ENCODE measurements around the gene MRPL30. TPM values are rescaled to one million over a fixed set of nuclear protein-coding genes. Genes with fewer than 3 reads are reported as not detected.

Gene MRPL30
- total and polyA plus RNA-seq, 7 donors, result 20.3 to 44.7 (median 36.3) TPM

- WGBS, 3 donors, result 0 to 1% (median 1%) methylated on average over 19 to 21 of the region's 21 CpGs
- Histone ChIP-seq H3K4me1 (no peaks in the 10 kb centered on the region), H3K27ac (peak overlapping the region; percentile 46), H3K4me3 (peak overlapping the region; percentile 88), H3K36me3 (ENCODE audit: insufficient read depth in 1 of 2, low read depth in 1 of 2) (no peaks in the 10 kb centered on the region), H3K9me3 (no peaks in the 10 kb centered on the region), H3K27me3 (ENCODE audit: insufficient read depth in 3 of 3, low read length in 2 of 3) (no peaks in the 10 kb centered on the region)
- no peak for TF ChIP-seq CTCF (IDR thresholded peaks at IDR 0.05)
- DNase-seq (no peak), ATAC-seq (peak; percentile 50 to 73 (median 54))
- intact Hi-C loops (cut with DNase I), result no loop called here
These were observed 40.2 kb upstream of the MRPL30 start for GRCh38 chr2:99140860-99141109.

GRCh38 chr2:99141110-99142108, 39.6 kb upstream of the MRPL30 start, which contains the start of gene C2orf15:
TSS of gene C2orf15 (plus strand) at chr2:99141707. CDS start at chr2:99150559, 8,852 bp downstream.
- intact Hi-C loops (cut with DNase I), result no loop called here
- no peaks in the 10 kb centered on the region for H3K36me3 ChIP-seq (ENCODE audit: insufficient read depth in 1 of 2, low read depth in 1 of 2)
- WGBS, 3 donors, result 0 to 1% (median 1%) methylated on average over 61 to 84 of the region's 84 CpGs
- no peaks in the 10 kb centered on the region for H3K4me1 ChIP-seq
- no peaks in the 10 kb centered on the region for H3K27me3 ChIP-seq (ENCODE audit: insufficient read depth in 3 of 3, low read length in 2 of 3)
- peak within 1 kb of the TSS; percentile 46 for H3K27ac ChIP-seq
- peak within 1 kb of the TSS; percentile 88 for H3K4me3 ChIP-seq
- H3K9me3 ChIP-seq, result no peaks in the 10 kb centered on the region
- no peak for TF ChIP-seq CTCF (IDR thresholded peaks at IDR 0.05)
- DNase-seq (peak; percentile 93), ATAC-seq (peak; percentile 92 to 98 (median 98))

- ATAC-seq, result no peak
- intact Hi-C loops (cut with DNase I), result loop anchor here in 1 of 2 donors (10.0 kb wide), 1 partner anchor 536 kb away; no protein-coding TSS in a partner anchor
- WGBS, 3 donors, result 80 to 91% (median 81%) methylated on average over 1 of the region's 1 CpG
These were observed 30.3 kb upstream of the MRPL30 start for GRCh38 chr2:99150706-99151105.

GRCh38 chr2:99152199-99152895, 28.6 kb upstream of the MRPL30 start:
- Histone ChIP-seq H3K27ac (peak overlapping the region; percentile 3), H3K9me3 (no peaks in the 10 kb centered on the region), H3K27me3 (ENCODE audit: insufficient read depth in 3 of 3, low read length in 2 of 3) (no peaks in the 10 kb centered on the region), H3K36me3 (ENCODE audit: insufficient read depth in 1 of 2, low read depth in 1 of 2) (peaks cover 3 to 27% of the 10 kb centered on the region in 2 donors), H3K4me1 (peaks cover 15% of the 10 kb centered on the region), H3K4me3 (no peak overlapping the region)
- DNase-seq (no peak), ATAC-seq (no peak)
- intact Hi-C loops (cut with DNase I), result loop anchor here in 1 of 2 donors (10.0 kb wide), 1 partner anchor 538 kb away; no protein-coding TSS in a partner anchor
- WGBS, 3 donors, result 63 to 71% (median 64%) methylated on average over 7 of the region's 7 CpGs
- TF ChIP-seq CTCF (IDR thresholded peaks at IDR 0.05), result no peak

More at GRCh38 chr2:99150706-99151105, 30.3 kb upstream of the MRPL30 start:
- peaks cover 0 to 16% of the 10 kb centered on the region in 2 donors for H3K36me3 ChIP-seq (ENCODE audit: insufficient read depth in 1 of 2, low read depth in 1 of 2)
- no peak for TF ChIP-seq CTCF (IDR thresholded peaks at IDR 0.05)
- H3K27ac ChIP-seq, result no peak overlapping the region
- H3K4me3 ChIP-seq, result no peak overlapping the region
- no peaks in the 10 kb centered on the region for H3K27me3 ChIP-seq (ENCODE audit: insufficient read depth in 3 of 3, low read length in 2 of 3)
- H3K4me1 ChIP-seq, result peaks cover 15% of the 10 kb centered on the region
- DNase-seq, result no peak
- H3K9me3 ChIP-seq, result no peaks in the 10 kb centered on the region

Measured in psoas muscle (tissue), 8 donors.